GM12874 (cell line): Measurements from ENCODE around the gene MAP6D1.
A peak's percentile ranks its signal among the peaks of the same experiment; 100 is the strongest.

Experiments
- CTCF ChIP-seq: IDR thresholded peaks from 2 replicates; pipeline ENCODE4 v1.5.1; 2011; ENCODE audit warnings: low read depth, mild to moderate bottlenecking, control low read depth, low read length, moderate library complexity; ENCODE audit not compliant: insufficient read depth

Gene MAP6D1

GRCh38 chr3:183825456-183826161 lies at the start of gene MAP6D1:
MAP6D1 (minus strand) TSS chr3:183825577; CDS start chr3:183825547, 30 bp downstream.
- TF ChIP-seq CTCF, result peak; percentile 37

- no peak for TF ChIP-seq CTCF
Measured at GRCh38 chr3:183873914-183874313, 48.5 kb upstream of the MAP6D1 start.

GRCh38 chr3:183871541-183871940 lies 46.2 kb upstream of the MAP6D1 start:
- no peak for TF ChIP-seq CTCF

- no peak for TF ChIP-seq CTCF
Measured at GRCh38 chr3:183870563-183870962, 45.2 kb upstream of the MAP6D1 start.

- TF ChIP-seq CTCF, result no peak
Measured at GRCh38 chr3:183868796-183869195, 43.4 kb upstream of the MAP6D1 start.

GRCh38 chr3:183862610-183863009 lies 37.2 kb upstream of the MAP6D1 start:
- TF ChIP-seq CTCF, result no peak

GRCh38 chr3:183857863-183858262 lies 32.5 kb upstream of the MAP6D1 start:
- no peak for TF ChIP-seq CTCF
